HFF-Myc (cell line): Measurements from ENCODE around the gene RXRA.

Experiments used
- DNase-seq: peaks from one replicate; pipeline ENCODE4 v3.0.0-alpha.2; 2011; ENCODE audit warnings: low read depth; ENCODE audit errors: extremely low read depth
- H3K4me3 ChIP-seq: replicated peaks from 2 replicates; pipeline ENCODE4 v1.5.1; 2011; ENCODE audit warnings: low read depth, mild to moderate bottlenecking, control low read depth, low read length
- TF ChIP-seq, protein P1 (sequence below): IDR thresholded peaks from 2 replicates; pipeline ENCODE4 v1.5.1; 2012; ENCODE audit warnings: mild to moderate bottlenecking, low read depth, low read length, control low read depth; ENCODE audit errors: missing control alignments

Gene RXRA

DNA sequence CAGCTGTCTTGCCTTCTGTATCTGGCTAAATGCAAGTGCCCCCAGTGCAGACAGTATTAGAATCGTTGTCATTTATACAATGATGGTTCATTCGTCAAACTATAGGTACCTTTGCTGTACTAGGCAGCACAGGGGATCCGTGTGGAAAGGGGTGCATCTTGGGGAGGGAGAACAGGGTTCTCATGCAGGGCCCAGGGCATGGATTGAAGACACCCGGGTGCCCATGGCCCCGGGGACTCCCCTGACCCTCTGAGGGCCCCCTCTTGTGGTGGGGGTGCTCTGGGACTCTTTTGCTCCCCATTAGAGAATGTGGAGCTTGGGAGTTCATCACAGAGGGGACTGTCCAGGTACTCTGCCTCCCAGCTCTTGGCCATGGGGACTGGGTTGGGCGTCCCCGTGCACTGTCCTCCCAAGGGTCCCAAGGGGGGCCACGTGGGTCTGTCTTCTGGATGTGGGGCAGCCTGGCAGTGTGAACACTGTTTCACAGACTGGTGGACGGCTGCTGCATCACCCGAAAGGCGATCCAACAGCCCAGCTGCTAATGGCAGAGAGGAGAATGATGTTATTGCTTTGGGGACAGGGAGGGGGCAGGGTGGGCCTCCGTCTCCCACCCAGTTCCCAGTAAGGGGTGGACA, 36.9 kb upstream of the RXRA start:
- TF ChIP-seq, protein P1, sequence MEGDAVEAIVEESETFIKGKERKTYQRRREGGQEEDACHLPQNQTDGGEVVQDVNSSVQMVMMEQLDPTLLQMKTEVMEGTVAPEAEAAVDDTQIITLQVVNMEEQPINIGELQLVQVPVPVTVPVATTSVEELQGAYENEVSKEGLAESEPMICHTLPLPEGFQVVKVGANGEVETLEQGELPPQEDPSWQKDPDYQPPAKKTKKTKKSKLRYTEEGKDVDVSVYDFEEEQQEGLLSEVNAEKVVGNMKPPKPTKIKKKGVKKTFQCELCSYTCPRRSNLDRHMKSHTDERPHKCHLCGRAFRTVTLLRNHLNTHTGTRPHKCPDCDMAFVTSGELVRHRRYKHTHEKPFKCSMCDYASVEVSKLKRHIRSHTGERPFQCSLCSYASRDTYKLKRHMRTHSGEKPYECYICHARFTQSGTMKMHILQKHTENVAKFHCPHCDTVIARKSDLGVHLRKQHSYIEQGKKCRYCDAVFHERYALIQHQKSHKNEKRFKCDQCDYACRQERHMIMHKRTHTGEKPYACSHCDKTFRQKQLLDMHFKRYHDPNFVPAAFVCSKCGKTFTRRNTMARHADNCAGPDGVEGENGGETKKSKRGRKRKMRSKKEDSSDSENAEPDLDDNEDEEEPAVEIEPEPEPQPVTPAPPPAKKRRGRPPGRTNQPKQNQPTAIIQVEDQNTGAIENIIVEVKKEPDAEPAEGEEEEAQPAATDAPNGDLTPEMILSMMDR, result no peak
- no peak overlapping the region for H3K4me3 ChIP-seq

DNA sequence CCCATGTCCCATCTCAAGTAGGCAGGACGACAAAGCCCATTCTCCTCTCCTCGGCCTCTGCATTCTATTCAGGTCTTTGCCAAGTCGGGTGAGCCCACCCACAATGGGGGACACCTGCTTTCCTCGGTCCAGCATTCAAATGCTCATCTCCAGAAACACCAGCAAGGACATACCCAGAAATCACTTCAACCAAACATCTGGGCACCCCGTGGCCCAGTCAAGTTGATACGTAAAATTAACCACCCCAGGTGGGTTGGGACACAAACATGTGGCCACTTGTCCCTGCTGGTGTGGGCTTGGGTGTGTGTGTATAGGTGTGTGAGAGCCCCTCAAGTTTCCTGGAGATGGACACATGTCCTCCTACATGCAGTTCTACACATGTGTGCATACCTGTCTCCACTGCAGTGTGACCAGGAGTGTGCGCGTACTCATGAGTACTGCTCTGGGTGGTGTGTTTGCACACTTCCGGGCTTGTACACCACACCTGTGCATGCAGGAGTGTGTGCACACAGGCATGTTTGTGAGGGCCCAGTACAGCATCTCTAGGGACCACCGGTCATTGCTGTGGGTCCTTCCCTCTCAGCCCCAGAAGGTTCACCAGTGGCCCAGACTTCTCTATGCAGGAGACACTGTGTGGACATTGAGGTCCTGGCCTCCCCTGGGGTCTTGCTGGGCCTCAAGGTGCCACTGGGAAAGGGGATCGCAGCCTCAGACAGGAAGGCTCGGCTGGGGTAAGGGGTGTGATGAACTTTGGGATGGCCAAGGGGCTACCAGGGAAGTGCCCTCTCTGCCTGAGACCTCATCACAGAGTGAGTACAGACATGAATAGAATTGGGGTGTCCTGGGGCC, 35.4 kb upstream of the RXRA start:
- H3K4me3 ChIP-seq, result no peak overlapping the region
- TF ChIP-seq, protein P1, result no peak
- no peak for DNase-seq

More for the DNA sequence above, 36.9 kb upstream of the RXRA start:
- no peak for DNase-seq

DNA sequence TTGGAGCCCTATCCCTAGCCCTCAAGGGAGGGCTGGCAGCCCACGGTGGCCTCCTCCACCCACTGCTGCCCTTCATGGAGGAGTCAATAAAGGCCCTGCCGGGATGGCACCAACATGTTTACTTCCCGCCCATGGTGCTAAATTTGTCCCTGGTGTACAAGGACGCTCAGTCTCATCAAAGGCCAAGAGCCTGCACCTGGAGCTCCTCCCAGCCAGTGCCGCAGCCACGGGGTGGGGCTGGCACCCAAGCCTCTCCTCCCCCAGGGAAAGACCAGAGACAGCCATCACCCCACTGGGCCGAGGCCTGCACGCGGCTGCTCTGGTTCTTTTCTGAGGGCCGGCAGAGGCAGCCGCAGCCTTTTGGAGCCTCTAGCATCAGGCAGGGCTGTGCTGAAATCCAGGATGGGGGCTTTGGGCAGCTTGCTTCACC, 34.8 kb upstream of the RXRA start:
- H3K4me3 ChIP-seq, result no peak overlapping the region
- TF ChIP-seq, protein P1, result no peak
- no peak for DNase-seq

DNA sequence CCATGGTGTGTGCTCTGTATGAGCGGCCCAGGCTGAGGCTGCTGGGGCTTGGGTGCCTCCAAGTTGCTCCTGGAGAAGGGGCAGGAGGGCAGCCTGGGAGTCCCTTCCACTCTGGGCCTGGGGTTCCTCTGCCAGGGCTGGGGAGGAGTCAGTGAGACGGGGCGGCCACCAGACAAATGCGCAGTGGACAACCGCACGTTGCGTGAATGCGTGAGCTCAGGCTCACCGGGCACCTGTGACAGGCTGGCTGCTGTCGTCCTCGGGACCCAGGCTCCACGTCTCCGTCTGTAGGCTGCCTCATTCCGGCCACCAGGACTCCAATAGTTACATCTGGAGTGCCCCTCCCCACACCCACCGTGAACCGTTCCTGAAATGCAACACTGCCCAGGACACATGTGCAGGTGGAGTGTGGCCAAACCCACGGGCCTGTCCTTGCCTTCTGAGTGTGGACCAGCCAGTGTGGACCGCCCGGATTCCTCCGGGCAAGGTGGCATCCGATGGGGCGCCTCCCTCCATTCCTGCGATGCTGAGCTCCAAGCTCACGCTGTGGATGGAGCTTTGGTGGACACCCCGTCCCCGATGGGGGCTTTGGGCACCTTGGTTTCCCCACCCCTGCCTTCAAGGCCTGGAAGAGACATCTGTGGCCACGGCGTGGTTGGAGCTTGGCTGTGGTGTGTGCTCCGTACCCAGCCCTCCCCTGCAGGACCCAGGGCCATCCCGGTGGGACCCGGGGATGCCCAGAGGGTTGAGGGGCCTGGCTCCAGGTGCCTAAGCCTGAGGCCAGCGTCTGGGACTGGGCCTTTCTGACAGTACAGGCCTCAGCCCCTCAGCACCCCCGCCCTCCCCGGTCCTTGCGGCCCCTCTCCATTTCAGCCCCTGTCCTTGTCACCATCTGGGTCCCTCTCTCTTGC, 34.0 kb upstream of the RXRA start:
- no peak overlapping the region for H3K4me3 ChIP-seq
- no peak for DNase-seq
- TF ChIP-seq, protein P1, result no peak

DNA sequence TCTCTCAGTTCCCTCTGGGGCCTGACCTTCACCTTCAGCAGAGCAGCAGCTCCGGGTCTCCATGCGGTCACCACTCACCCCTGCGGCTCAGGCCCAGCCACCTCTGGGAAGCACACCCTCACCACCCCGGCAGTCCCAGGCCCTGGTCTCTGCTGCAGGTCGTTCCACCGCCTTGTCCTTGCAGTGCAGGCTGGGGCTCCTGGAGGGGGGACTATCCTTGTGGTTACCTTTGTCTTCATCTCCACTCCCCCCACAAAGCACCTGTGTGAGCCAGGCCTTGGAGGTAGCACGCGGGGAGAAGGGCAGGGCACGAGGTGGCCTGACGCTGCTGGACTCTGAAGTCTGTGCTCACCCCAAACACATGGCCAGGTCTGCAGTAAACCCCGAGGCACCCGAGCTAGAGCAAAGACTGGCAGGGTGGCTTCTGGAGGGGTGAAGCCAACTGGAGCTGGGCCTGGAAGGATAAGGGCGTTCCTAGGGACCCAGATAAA, 33.2 kb upstream of the RXRA start:
- H3K4me3 ChIP-seq, result no peak overlapping the region
- TF ChIP-seq, protein P1, result no peak
- no peak for DNase-seq

DNA sequence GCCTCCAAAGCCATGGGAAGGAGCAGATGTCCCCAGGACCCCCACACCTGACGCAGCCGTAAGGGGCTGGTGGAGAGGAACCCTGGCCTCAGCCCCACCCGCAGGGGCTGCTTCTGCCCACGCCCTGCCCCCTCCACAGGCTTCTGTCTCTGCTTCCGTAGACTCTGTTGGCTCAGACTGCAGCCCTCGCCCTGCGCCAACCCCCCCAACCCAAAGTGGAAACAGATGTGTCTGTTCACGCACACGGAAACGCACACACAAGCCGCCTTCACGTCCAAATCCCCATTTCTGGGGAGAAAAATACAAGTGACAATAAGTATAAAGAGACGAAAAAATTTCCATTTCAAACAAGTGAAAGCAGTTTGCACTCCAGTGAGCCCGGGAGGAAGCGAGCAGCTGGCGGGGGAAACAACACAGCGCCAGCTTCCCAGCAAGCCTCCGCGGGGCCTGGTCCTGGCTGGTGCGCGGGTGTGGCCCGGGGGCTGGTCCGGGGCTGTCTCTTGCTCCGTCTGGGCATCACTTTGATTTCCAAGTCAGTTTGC, 32.6 kb upstream of the RXRA start:
- no peak for DNase-seq
- peak overlapping the region; percentile 29 for H3K4me3 ChIP-seq
- TF ChIP-seq, protein P1, result no peak
